KBM-7 (cell line): ENCODE measurements around the gene RBP5.

Experiments used
- DNase-seq: peaks from one replicate; pipeline ENCODE4 v3.0.0-alpha.2; 2015
- in situ Hi-C: fragments of 300-500 bp; cut with MboI; formaldehyde crosslinking; loops from 2 replicates; pipeline ENCODE4 v1.14.3; 2020; ENCODE audit warnings: low sequenced_read_pairs, low pct_unique_long_range_greater_than_20kb, mixed read lengths

The RBP5 gene

DNA sequence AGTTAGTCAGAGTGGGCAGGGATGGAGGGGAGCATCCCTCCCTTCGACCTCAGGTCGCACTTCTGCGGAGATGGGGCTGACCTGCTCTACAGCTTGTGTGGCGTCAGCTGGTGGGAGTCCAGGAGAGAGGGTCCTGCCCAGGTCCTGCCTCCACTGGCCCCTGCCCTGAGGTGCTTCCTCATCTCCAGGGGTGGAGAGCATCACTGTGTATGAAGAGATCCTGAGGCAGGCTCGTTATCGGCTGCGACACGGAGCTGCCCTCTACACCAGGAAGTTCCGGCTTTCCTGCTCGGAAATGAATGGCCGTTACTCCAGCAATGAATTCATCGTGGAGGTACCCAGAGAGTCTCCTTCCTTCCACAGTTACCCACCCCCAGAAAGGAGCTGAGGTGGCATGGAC, 21.7 kb upstream of the RBP5 start:
- DNase-seq = no peak
- in situ Hi-C loops = no loop called here

DNA sequence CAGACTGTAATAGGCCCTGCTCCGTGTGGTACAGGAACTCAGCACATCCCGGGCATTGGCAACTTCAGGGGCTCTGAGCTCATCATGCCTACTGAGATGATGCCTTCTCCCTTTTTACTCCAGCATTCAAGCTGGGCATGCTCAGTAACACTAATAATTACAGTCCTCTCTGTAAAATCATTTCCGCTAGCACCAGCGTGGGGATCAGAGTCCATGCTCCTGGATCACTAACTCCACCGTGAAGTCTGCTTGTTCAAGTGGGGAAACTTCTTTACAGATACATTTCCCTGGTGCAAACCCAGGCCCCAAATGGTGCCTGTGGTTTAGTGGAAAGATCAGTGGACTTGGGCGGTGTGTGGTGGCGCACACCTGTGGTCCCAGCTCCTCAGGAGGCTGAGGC, 18.2 kb upstream of the RBP5 start:
- in situ Hi-C loops = no loop called here
- no peak for DNase-seq

DNA sequence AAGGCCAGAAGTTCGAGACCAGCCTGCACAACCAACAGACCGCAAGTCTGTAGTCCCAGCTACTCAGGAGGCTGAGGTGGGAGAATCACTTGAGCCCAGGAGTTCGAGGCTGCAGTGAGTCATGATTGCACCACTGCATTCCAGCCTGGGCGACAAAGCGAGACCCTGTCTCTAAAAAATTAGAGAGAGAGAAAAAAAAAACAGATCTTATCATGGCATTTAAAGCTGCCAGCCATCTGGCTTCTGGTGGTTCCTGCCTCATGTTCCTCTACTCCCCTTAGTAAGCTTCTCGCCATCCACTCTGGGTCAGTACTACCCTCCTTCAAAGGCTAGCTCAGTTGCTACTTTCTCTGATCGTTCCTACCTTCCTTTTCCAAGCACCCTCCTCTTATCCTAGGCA, 17.5 kb upstream of the RBP5 start:
- no peak for DNase-seq
- in situ Hi-C loops = no loop called here

GRCh38 chr12:7145671-7146070, 17.0 kb upstream of the RBP5 start:
- in situ Hi-C loops = no loop called here
- no peak for DNase-seq

GRCh38 chr12:7144414-7145120, 15.9 kb upstream of the RBP5 start:
- in situ Hi-C loops = no loop called here
- peak; percentile 49 for DNase-seq

GRCh38 chr12:7143564-7143963, 14.9 kb upstream of the RBP5 start:
- no peak for DNase-seq
- in situ Hi-C loops = no loop called here

- no peak for DNase-seq
- in situ Hi-C loops = no loop called here
These were observed 14.2 kb upstream of the RBP5 start for GRCh38 chr12:7142809-7143465.

DNA sequence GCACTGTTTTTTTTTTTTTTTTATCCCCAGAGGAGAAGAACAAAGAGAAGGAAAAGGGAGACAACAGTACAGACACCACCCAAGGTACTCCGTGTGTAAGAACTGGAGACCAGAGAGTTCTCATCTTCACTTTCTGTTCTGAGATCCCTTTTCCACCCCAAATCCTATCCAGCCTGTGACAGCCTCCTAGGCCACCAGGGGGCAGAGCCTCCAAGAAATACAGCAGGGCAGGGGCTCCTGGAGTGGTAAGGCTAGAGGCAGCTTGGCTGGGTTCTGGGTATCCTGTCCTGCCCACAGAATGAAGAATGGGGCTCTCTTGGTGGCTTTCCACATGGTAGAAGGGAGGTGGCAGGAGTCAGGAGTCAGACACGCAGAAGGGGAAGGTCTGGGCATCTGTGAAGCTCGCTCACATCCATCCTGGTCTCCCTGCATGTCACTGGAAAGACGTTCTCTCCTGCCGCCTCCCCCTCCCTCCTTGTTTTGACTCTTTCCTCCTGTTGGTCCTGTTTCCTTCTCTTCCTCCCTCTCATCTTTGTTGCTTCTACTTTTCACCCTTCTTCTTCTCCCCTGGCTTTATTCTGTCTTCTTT, 13.5 kb upstream of the RBP5 start:
- in situ Hi-C loops = no loop called here
- peak; percentile 72 for DNase-seq

DNA sequence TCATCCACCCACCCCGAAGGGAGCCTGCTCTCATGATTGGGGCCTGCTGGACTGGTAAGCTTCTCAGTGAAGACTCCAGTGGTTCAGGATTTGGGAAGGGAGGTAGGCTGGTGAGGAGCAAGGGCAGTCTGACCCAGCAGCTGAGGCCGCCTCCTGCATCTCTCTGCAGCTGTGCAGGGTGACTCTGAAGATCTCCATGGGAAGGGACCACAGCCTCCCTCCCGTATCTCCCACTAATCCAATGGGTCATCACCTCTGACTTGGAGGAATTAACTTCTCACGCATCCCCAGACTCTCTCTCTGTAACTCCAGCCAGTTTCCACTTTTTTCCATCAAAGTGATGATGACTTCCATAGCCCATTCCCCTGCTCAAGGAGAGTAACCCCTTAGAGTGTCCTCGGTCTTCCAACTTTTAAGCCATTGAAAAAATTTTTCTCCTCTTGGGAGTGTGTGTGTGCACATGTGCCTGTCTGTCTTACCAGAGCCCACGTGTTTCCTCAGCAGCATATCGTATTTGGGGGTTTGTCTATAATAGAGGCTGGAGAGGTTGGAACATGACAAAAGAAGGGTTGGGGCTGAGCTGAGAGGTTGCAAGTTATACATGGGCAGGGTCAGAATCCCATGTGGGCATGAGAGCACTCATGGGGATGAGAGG, 12.8 kb upstream of the RBP5 start:
- DNase-seq = no peak
- in situ Hi-C loops = no loop called here

DNA sequence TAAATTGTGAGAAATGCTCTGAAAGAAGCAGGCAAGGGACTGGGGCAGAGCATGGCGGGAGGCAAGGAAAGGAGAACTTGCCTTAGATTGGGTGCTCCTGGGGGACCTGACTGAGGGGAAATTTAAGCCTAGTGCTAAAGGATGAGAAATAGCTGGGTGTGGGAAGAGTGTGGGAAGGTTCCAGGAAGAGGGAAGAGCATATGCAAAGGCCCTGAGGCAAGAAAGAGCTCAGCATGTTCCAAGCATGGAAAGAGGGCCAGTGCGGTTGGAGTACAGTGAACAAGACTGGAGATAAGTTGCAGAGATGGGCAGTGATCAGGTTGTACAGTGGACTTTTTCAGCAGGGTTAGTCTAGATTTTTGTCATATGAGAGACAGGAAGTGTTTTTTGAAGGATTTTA, 10.5 kb upstream of the RBP5 start:
- in situ Hi-C loops = no loop called here

GRCh38 chr12:7137908-7138307, 9.2 kb upstream of the RBP5 start:
- DNase-seq = no peak
- in situ Hi-C loops = no loop called here

More for the DNA sequence above, 10.5 kb upstream of the RBP5 start:
- DNase-seq = no peak

- in situ Hi-C loops = no loop called here
- no peak for DNase-seq
These were observed 8.0 kb upstream of the RBP5 start for GRCh38 chr12:7136676-7137075.

- no peak for DNase-seq
- in situ Hi-C loops = no loop called here
These were observed 7.4 kb upstream of the RBP5 start for GRCh38 chr12:7136071-7136470.

- in situ Hi-C loops = no loop called here
- DNase-seq = no peak
These were observed 5.9 kb upstream of the RBP5 start for GRCh38 chr12:7134396-7135166.

DNA sequence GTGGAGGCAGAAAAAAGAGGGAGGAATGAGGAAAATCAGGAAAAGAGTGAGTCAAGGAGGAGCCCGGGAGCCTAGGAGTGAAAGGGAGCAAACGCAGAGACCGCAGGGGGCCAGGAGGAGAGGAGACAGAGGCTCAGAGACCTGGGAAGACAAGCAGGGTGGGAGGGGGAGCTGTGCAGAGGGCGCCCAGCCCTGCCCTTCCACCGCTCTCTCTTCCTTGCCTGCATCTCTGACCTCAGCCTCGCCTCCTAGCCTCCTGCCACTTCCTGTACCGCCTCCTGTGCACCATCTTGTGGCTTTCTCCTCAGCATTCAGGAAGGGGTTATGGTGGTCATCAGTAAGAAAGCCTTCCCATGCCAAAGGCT, 2.8 kb upstream of the RBP5 start:
- in situ Hi-C loops = no loop called here
- DNase-seq = peak; percentile 80

GRCh38 chr12:7130701-7131501, 2.2 kb upstream of the RBP5 start:
- in situ Hi-C loops = no loop called here
- peak; percentile 54 for DNase-seq

DNA sequence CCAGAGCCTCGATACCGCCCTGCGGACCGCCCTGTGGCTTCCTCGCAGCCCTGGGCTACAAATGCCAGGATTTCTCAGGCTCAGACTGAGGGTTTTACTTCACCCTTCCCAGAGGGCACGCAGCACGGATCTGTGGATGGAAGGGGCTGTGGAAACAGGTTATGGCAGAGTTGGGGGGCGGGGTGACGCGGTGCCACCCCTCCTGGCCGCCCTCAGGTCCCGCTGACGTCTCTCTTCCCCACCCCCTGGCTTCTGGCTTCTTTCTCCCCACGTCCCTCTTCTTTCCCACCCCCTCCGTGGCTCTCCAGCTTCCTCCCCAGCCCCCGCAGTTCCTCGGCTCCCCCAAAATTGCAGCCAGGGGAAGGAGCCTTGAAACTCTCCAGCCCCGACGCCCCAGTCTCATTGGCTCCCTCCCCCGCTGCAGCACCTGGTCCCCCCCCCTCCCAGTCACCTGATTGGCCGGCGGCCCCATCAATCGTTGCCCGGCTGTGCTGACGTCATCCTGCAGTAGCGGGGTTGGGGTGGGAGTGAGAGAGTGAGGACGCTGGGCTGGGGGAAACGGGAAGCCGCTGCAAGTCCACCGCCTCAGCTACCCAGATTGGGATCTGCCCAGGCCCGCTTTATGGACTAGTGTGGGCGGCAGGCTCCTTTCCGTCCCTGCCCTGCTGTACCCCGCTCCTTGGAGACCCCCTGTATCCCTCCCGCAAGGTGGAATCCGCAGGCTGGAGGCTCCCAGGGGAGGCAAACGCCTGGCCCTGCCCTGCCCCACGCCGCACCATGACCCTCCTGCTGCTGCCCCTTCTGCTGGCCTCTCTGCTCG, 1.4 kb upstream of the RBP5 start, which contains the start of gene CLSTN3:
TSS of gene CLSTN3 (plus strand) at position 500 of the 820 bp plus-strand sequence. CDS start at position 778, 278 bp downstream.
- peak; percentile 84 for DNase-seq

More for the DNA sequence above, 1.4 kb upstream of the RBP5 start, which contains the start of gene CLSTN3:
- in situ Hi-C loops = no loop called here
